ENCODE results near the gene GPATCH4.
"Not testable (repeated sequence)": the region's sequence is repeated elsewhere in the genome, so short reads cannot be mapped to it uniquely, and the experiment has no call there.

The GPATCH4 gene

DNA sequence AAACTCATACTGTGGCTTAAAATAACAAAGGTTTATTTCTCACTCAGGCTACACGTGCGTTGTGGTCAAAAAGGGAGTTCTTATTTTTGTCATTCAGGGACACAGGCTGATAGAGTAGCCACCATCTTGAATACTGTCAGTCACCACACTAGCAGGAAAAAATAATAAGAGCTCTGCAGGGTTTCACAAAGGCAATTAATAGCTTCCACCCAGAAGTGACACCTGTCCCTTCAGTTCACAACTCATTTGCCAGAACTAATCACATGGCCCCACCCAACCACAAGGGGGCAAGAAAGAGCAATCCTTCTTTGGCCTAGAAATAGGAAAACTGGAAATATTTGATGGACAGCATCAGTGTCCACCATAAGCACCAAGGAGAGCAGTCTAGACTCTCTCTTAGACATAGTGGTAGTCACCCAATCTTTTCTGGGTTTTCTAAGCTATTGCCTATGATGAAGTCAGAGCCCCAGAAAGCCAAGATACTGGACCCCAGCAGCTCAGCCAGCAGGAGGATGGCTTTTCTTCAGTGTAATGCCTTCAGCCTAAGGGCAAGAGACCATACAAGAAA is 26.1 kb upstream of the GPATCH4 start:
- DNase-seq (ENCODE audit: low spot score) (peak; percentile 65), FAIRE-seq (no peak)

DNA sequence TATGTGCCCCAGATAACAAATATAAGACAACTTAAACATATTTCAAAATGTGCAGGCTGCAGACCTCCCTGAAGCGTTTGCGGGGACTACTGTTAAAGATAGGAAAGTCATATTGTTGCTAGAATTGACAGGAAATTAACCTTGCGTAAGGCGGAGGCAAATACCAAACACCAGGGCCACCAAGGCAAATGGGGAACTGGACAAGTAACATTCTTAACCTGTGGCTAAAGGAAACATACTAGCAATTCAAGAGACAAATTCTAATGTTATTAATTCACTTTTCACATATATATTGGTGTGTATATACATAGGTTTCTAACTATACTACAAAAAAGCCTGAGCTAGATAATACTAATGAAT is 24.8 kb upstream of the GPATCH4 start:
- FAIRE-seq (no peak), DNase-seq (ENCODE audit: low spot score) (no peak)

DNA sequence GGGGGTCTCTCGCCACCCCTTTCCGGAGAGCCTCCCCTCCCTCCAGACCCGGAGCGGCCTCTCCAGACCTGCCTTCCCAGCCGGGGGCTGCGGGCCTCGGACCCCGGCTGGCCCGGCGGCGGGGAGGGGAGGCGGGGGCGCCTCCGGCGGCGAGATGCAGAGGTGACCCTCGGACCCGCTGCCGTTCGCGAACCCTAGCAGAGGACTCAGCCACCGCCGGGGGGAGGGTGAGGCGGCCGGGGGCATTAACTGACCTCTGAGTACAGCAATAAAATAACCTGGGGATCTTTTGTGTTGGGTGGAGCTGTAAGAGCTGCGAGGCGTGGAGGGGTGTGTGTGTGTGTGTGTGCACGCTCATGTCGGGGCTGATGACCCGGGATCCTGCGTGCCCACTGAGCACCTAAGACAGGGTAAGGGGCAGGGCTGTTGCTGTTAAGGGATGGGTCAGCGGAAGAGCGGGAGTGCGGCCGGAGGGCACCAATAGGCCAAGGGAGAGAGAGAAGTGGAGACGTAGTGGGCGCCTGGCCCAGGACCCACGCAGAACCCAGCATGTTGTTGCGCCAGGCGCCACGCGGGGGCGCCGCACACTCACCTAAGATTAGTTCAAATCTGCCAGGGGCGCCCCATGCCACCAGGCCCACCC is 24.3 kb upstream of the GPATCH4 start:
- peak; percentile 61 for DNase-seq (ENCODE audit: low spot score)
- FAIRE-seq, result no peak

DNA sequence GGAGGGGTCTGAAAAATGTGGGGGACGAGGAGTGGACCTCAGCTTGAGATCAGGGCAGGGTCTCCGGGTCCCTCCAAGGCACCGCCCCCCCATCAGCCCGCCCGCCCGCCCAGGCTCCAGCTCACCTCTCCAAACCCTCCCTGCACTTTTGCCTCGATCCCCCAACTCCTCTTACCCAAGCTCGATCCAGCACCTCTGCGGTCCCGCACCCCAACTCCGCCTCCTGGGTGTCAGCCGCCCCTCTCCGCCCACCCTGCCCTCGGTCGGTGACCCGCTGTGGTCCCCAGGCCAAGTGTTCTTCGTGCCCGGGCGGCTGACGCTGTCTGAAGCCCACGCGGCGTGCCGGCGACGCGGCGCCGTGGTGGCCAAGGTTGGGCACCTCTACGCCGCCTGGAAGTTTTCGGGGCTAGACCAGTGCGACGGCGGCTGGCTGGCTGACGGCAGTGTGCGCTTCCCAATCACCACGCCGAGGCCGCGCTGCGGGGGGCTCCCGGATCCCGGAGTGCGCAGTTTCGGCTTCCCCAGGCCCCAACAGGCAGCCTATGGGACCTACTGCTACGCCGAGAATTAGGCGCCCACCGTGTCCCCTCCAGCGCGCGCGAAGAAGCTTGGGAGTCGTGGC is 23.6 kb upstream of the GPATCH4 start:
- DNase-seq (ENCODE audit: low spot score) (no peak), FAIRE-seq (no peak)

DNA sequence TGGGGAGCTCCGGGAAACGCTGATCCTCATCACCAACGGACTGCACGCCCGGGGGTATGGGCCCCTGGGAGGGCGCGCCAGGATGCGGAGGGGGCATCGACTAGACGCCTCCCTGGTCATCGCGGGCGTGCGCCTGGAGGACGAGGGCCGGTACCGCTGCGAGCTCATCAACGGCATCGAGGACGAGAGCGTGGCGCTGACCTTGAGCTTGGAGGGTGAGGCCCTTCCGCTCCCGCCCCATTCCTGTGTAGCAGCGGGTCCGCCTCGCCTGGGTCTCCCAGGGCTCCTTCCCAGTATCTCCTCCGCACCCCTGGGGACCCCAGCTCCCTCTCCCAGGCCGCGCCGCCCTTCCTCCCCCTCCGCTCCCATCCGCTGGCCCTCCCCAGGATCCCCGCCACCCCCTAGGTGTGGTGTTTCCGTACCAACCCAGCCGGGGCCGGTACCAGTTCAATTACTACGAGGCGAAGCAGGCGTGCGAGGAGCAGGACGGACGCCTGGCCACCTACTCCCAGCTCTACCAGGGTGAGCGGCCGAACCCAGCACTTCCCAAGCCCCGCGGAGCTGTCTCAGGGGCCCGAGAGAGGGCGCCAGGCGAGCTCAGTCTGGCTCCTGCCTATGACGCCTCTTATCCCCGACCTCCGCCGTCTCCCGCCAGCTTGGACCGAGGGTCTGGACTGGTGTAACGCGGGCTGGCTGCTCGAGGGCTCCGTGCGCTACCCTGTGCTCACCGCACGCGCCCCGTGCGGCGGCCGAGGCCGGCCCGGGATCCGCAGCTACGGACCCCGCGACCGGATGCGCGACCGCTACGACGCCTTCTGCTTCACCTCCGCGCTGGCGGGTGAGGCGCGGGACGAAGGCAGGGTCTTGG is 22.9 kb upstream of the GPATCH4 start:
- DNase-seq (ENCODE audit: low spot score), result peak; percentile 72

DNA sequence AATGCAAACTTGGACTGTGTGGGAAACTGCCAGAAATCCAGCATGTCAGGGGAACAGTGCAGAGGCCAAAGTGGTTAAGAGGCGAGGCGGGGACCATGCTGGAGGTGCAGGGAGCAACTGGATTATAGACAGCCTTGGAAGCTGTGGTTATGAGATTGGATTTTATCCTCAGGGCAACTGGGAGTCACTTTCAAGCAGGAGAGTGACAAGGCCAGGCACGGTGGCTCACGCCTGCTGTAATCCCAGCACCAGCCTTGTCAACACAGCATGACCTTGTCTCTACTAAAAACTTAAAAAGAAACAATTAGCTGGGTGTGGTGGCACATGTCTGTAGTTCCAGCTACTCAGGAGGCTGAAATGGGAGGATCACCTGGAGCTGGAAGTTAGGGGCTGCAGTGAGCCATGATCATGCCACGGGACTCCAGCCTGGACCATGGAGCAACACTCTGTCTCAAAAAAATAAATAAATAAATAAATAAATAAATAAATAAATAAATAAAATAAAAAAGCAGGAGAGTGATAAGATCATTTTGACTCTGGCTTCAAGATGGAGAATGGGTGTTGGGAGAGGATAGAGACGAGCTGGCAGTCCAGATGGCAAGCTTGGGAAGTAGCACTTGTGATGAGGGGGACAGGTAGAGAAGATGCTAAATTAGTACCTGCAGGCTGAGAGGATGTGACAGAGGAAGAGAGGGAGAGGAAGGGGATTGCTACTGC is 21.5 kb upstream of the GPATCH4 start:
- FAIRE-seq, result no peak

More for the DNA sequence above, 22.9 kb upstream of the GPATCH4 start:
- FAIRE-seq, result no peak

DNA sequence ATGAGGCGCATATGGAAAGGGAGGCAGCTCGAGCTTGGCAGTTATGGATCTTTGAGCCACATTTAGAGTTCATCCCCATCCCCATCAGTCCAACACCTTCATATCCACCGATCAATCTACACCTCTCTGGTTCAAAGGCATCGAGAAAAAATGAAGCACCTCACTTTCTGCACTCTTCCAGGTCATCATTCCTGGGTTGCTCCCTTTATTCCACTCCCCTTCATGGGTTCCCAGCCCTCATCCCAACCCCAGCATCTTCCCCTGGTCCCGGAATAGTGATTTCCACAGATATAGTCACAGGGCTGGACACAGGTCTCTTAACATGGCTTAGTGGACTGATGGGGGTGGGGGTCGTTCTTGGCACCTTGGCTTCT is 18.3 kb upstream of the GPATCH4 start:
- no peak for FAIRE-seq
- DNase-seq (ENCODE audit: low spot score), result no peak

More for the DNA sequence above, 21.5 kb upstream of the GPATCH4 start:
- DNase-seq (ENCODE audit: low spot score), result no peak

DNA sequence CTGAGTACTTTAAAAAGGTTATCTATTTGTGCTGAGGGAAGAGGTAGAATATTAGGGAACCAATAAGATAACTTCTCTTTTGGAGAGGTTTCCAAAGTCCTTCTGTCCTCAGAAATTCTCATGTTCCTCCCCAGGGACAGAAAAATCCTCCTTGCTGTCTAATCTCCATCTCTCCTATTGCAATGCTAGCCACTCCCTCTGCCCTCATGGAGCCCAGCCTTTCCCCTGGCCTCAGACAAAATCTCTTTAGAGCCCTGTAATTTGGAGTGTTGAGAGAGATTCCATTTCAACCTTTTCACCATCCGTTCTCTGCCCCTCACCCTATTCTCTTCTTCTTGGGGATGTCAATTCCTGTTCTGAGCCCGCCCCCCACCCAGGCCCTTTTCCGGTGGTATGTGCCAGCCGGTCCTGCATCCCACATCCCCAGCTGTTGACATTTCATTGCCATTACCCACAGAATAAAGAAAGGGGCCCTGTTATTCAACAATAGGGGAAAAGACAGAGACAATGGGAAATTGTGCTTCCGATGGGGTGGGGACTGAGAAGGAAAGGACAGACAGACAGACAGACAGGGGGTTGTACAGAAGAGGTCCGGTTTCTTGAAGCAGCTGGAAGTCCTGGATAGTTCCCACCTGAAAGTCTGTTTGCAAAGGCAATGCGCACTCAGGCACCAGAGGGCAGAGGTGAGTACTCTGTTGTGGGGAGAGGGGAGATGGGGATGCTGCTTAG is 17.7 kb upstream of the GPATCH4 start, which contains the start of gene HAPLN2:
Gene HAPLN2 (plus strand): TSS at position 563 of the 729 bp plus-strand sequence. CDS start 4,076 bp downstream, outside the sequence.
- DNase-seq (ENCODE audit: low spot score), result peak; percentile 39
- FAIRE-seq, result no peak

DNA sequence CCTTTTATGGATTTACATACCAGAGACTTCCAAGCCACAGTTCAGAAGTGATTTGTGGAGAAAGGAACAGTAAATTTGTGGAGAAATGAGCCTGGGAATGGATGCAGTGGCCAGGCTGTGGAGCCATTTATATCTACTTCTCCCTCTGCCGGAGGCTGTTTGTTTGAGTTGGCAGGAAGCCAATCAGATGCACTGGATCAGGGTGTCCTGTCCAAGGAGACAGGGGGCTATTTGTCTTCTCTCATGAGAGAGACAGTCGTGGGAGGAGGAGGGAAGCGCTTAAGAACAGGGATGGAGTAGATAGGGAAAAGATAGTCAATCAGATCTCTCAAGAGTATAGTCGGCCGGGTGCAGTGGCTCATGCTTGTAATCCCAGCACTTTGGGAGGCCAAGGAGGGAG is 15.2 kb upstream of the GPATCH4 start:
- no peak for FAIRE-seq
- peak; percentile 59 for DNase-seq (ENCODE audit: low spot score)

DNA sequence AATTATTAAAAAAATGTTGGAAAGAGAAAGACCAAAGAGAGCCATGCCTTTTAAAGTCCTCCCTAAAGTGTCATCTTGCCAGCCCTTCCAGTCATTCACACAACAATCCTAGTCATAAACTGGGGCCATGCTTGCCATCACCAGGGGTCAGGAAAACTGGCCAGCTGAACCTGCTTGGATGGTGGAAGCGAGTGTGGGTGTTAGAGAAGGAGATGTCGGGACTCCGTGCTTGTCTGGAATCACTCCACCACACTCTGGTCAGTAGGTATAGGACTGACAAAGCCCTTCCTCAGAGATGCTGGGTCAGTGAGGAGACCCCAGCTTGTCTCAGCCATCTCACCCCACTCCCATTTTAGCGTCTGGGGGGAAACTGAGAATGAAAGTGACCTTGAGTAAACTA is 14.7 kb upstream of the GPATCH4 start:
- FAIRE-seq, result no peak
- no peak for DNase-seq (ENCODE audit: low spot score)

DNA sequence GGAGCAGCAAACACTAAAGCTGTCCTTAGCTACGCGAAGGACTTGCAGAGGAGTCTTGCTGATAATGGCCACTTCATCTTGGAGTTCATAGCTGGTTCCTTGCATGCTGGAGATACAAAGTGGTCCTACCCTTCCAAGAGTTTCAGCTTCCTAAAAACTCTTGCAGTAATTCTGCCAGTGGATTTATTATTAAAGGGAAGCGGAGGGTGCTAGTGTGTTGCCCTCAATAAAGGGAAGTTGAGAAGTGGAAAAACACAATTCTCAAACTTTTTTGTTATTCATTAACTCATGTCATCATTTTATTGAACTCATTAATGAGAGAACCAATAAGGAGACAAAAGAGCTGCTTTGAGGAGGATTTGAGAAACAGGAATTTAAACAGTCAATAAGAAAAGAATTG is 11.4 kb upstream of the GPATCH4 start:
- no peak for FAIRE-seq
- no peak for DNase-seq (ENCODE audit: low spot score)

DNA sequence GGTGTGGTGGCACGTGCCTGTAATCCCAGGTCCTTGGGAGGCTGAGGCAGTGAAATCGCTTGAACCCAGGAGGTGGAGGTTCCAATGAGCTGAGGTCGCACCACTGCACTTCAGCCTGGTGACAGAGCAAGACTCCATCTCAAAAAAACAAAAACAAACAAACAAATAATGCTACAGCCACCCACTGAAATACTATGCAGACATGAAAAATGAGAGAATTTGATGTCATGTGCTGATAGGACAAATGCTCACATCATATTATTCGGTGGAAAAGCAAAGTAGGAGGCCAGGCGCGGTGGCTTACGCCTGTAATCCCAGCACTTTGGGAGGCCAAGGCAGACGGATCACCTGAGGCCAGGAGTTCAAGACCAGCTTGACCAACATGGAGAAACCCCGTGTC is 8.8 kb upstream of the GPATCH4 start:
- not testable (repeated sequence) for FAIRE-seq; DNase-seq (ENCODE audit: low spot score)

DNA sequence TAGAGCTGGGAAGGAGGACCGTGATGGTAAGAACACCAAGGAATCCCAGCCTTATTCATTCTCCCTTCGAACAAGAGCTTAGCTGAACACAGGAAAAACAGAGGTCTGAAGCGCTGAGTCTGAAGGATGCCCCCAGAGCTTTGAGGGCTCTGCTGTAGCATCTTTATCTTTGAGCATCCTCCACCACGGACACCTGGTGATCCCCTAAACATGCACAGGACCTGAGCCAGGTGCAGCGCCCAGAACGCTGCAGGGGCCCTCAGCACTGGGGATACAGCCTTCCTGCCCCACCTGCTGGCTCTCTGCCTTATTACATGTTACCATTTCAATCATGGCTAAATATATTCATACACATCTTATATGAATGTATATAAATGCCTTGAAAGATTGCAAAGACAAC is 7.7 kb upstream of the GPATCH4 start:
- no peak for FAIRE-seq
- peak; percentile 54 for DNase-seq (ENCODE audit: low spot score)

DNA sequence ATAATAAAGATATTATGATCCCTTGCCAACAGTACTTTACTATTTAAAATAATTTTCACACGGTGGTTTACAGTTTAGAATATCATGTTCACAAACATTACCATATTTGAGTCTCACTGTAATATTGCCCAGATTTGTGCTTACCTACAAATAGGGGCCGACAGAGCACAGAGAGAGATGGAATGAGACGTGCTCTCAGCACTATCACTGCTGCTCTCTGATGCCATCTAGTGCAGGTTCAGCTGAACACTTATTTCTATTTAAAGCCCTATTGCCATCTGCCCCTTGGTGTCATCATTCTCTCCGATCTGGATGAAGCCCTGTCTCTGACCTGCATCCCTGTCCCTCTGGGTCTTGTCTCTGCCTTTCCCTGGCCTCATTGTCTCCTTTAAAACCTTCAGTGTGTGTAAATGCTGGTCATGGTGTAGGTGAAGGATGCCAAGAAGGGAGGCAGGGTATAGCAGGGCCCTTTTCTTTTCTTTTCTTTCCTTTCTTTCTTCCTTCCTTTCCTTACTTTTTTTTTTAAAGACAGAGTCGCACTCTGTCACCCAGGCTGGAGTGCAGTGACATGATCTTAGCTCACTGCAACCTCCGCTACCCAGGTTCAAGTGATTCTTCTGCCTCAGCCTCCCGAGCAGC is 6.9 kb upstream of the GPATCH4 start:
- DNase-seq (ENCODE audit: low spot score), result peak; percentile 73
- peak; percentile 48 for FAIRE-seq

DNA sequence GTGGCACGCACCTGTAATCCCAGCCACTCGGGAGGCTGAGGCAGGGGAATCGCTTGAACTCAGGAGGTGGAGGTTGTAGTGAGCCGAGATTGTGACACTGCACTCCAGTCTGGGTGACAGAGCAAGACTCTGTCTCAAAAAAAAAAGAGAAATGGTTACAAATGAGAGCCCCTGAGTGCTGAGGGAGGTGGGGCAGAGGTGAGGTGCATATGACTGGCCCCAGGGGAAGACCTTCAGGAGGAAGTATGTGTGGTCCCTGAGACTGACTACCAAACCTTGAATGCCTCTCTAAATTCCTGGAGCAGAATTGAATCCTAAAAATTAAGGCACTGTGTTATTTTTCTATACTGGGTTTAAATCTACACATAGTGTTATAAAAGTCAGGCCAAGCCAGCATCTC is 6.1 kb upstream of the GPATCH4 start:
- not testable (repeated sequence) for DNase-seq (ENCODE audit: low spot score); FAIRE-seq

DNA sequence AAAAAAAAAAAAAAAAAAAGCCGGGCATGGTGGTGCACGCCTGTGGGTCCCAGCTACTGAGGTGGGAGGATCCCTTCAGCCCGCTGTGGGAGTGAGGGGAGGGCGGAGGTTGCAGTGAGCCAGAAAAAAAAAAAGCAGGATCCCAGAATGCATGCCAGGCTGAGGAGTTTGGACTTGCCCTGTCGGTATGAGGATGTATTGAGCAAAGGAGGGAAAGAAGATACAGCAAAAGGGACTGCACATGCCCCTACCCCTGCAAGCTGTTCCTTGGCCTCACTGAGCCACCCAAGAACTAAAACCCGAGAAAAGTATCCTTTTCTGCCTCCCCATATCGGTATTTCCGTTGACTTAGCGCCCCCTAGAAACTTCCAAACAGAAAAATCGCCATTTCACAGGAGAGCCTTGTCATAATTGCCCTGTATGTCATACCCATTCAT is 1.3 kb upstream of the GPATCH4 start:
- DNase-seq (ENCODE audit: low spot score) (no peak), FAIRE-seq (no peak)

DNA sequence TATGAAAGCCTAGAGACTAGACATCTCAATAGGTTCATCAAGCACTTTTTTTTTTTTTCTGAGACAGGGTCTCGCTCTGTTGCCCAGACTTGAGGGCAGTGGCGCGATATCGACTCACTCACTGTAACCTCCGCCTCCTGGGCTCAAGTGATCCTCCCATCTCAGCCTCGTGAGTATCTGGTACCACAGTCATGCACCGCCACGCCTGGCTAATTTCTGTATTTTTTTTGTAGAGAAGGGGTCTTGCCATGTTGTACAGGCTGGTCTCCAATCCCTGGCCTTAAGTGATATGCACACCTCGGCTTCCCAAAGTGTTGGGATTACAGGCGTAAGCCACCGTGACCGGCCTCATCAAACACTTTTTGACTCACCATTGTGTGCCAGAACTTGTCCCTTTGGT is 613 bp upstream of the GPATCH4 start:
- no peak for DNase-seq (ENCODE audit: low spot score)
- FAIRE-seq, result no peak

DNA sequence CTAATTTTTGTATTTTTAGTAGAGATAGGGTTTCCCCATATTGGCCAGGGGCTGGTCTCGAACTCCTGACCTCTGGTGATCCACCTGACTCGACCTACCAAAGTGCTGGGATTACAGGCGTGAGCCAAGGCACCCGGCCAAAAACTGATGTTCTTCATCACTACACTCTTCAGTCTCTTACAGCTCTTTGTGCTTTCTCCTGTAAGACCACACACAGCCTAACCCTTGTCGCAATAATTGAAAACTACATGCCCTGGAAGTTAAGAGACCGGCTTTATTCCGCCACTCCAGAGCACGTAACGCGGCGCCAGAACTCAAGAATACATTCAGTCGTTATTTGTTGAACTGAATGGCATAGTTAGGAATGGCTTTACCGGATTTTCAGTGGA is 552 bp downstream of the GPATCH4 start:
- FAIRE-seq, result no peak
- no peak for DNase-seq (ENCODE audit: low spot score)

DNA sequence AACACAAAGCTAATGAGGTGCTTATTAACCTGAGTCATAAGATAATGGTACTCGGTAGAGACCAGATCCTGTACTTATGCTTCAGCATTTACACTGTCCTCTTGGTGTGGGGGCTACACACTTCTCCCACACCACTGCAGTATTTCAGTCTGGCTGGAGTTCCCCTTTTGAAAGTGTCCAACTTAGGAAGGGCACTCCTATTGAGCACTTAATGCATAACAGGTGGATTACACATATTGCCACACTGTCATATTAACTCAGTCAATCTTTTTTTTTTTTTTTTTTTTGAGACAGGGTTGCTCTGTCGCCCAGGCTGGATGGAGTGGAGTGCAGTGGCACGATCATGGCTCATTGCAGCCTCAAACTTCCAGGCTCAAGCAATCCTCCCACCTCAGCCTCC is 1.5 kb downstream of the GPATCH4 start:
- FAIRE-seq, result no peak
- DNase-seq (ENCODE audit: low spot score), result no peak

Measured in urothelium cell line (cell line).